UCSD-AML1 (cell line): Measurements from ENCODE around the gene CRAT.

Experiments
- DNase-seq: peaks from one replicate; lab custom pipeline; 2025; ENCODE audit not compliant: unreplicated experiment; lab: John Stamatoyannopoulos, UW

CRAT gene

GRCh38 chr9:129068110-129068509 is 42.5 kb downstream of the CRAT start:
- DNase-seq = no peak

- DNase-seq = no peak
These were observed 46.1 kb downstream of the CRAT start for GRCh38 chr9:129064499-129064908.

DNA sequence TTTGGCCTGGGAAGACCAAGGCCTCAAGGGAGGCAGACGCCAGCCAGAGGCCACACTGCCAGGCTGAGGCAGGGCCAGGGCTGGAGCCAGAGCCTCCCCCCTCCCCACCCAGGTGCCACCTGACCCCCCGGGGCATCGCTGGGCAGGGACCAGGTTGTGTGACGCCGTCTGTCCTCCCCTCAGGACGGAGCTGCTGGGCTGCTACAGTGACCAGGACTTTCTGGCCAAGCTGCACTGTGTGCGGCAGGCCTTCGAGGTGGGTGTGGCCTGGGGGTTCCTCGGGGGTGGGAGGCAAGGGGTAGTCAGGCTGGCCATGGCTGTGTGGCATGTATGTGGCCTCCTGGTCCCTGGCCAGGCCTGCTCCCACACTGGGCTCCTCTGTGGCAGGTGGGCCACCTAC is 47.5 kb downstream of the CRAT start:
- no peak for DNase-seq

GRCh38 chr9:129060991-129061390 is 49.6 kb downstream of the CRAT start:
- no peak for DNase-seq

GRCh38 chr9:129059796-129060785 is 50.5 kb downstream of the CRAT start:
- no peak for DNase-seq

DNA sequence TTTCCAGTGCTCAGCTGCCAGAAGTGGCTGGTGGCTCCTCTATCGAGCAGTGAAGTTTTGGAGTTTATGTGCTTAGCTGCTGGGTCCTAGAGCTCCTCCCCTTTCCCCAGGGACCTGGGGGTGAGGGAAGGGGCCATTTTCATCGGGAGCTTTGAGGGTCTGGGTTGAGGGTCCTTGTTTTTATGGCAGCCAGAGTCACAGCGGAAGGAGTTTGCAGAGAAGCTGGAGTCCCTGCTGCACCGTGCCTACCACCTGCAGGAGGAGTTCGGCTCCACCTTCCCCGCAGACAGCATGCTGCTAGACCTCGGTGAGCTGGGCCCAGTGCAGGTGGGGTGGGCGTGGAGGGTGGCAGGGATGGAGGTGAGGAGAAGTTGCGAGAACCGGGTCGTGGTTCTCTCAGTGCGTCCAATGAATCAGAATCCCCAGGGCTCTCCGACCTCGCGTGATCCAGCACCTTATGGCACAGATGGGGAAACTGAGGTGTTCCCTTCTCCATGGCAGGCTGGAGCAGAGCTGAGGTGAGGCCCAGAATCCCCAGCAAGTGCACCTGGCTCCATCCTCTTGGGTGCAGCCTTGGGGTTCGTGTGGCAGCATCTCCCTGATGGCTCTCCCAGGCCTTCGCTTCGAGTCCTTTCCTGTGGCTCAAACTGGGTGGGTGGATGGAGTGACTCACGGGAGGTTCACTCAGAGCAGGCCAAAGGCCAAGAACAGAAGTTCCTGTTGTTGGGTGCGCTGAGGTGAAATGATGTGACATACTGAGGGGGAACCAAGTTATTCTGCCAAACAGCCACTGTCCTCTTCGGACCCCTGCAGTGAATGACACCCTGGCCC is 51.4 kb downstream of the CRAT start:
- DNase-seq = no peak

GRCh38 chr9:129054163-129054851 is 56.3 kb downstream of the CRAT start:
- no peak for DNase-seq

DNA sequence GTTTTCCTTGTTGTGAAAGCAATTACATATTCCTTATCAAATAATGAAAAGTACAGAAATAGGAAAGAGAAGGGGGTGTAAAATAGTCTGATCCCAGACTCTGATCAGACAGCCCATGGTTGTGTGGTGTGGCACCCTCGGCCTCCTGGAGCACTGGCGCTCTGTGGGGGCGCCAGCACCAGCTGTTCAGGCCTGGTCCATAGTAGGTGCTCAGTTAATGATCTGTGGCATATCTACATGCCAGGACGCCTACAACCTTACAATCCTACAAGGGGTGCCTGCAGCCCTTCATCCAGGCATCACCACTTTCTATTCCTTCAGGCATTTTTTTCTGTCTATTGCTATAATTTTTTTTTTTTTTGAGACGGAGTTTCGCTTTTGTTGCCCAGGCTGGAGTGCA is 57.6 kb downstream of the CRAT start:
- DNase-seq = no peak

- DNase-seq = no peak
These were observed 58.0 kb downstream of the CRAT start for GRCh38 chr9:129052592-129052991.
